Ishikawa (cell line): ENCODE data around the gene KIAA0825.

Experiments used
- EP300 ChIP-seq: IDR thresholded peaks from 2 replicates; pipeline ENCODE4 v1.6.1; 2012; ENCODE audit warnings: borderline replicate concordance
- RAD21 ChIP-seq: IDR thresholded peaks from 2 replicates; pipeline ENCODE4 v1.6.1; 2012; ENCODE audit warnings: low read depth
- YY1 ChIP-seq: IDR thresholded peaks from 2 replicates; pipeline ENCODE4 v1.6.1; 2012; ENCODE audit warnings: low read depth
- TF ChIP-seq, protein P1 (sequence below): IDR thresholded peaks from 2 replicates; pipeline ENCODE4 v1.6.1; 2012; ENCODE audit warnings: low read depth, mild to moderate bottlenecking
- TF ChIP-seq, protein P2 (sequence below): IDR thresholded peaks from 2 replicates; pipeline ENCODE4 v1.6.1; 2012

DNA sequence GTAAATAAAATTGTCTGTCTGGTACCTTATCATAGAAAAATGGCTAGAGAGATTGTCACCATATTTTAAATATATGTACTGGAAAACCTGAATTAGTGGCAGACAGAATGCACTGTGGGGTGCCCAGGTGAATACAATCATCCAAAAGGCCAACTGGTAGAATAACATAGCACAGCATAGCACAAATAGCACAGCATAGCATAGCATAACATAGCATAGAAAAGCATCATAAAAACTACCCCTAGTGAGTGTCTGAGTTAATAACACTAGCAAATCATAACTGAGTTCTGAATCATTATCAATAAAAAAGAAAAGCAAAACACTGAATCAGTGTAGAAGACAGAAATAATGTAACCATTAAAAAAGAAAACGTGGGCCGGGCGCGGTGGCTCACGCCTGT is 102.3 kb downstream of the KIAA0825 start:
- TF ChIP-seq EP300 (no peak), RAD21 (no peak), YY1 (no peak)
- TF ChIP-seq, protein P1, sequence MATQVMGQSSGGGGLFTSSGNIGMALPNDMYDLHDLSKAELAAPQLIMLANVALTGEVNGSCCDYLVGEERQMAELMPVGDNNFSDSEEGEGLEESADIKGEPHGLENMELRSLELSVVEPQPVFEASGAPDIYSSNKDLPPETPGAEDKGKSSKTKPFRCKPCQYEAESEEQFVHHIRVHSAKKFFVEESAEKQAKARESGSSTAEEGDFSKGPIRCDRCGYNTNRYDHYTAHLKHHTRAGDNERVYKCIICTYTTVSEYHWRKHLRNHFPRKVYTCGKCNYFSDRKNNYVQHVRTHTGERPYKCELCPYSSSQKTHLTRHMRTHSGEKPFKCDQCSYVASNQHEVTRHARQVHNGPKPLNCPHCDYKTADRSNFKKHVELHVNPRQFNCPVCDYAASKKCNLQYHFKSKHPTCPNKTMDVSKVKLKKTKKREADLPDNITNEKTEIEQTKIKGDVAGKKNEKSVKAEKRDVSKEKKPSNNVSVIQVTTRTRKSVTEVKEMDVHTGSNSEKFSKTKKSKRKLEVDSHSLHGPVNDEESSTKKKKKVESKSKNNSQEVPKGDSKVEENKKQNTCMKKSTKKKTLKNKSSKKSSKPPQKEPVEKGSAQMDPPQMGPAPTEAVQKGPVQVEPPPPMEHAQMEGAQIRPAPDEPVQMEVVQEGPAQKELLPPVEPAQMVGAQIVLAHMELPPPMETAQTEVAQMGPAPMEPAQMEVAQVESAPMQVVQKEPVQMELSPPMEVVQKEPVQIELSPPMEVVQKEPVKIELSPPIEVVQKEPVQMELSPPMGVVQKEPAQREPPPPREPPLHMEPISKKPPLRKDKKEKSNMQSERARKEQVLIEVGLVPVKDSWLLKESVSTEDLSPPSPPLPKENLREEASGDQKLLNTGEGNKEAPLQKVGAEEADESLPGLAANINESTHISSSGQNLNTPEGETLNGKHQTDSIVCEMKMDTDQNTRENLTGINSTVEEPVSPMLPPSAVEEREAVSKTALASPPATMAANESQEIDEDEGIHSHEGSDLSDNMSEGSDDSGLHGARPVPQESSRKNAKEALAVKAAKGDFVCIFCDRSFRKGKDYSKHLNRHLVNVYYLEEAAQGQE: no peak
- TF ChIP-seq, protein P2, sequence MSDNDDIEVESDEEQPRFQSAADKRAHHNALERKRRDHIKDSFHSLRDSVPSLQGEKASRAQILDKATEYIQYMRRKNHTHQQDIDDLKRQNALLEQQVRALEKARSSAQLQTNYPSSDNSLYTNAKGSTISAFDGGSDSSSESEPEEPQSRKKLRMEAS: no peak
